AG04449 (cell line): Measurements from ENCODE around the gene NUP42.

ENCODE experiments used
- CTCF ChIA-PET: fragments of 350-600 bp; formaldehyde crosslinking; extraction: SDS; loops from one replicate; lab custom pipeline; 2021; ENCODE audit warnings: antibody characterized with exemption; lab: Yijun Ruan, JAX
- POLR2A ChIA-PET: fragments of 400-600, 350-600 bp; formaldehyde crosslinking; extraction: SDS; loops from one replicate; lab custom pipeline; 2020; ENCODE audit warnings: antibody characterized with exemption, inconsistent platforms; lab: Yijun Ruan, JAX
- DNase-seq: peaks from one replicate; pipeline ENCODE4 v3.0.0-alpha.2; 2010; ENCODE audit warnings: low read depth, low spot score
- H3K4me3 ChIP-seq: 2 replicates; pipeline ENCODE4 v1.5.1; 2011; ENCODE audit warnings: low read depth, mild to moderate bottlenecking, control low read depth, low read length
- TF ChIP-seq, protein P1 (sequence below): IDR thresholded peaks from one replicate; pipeline ENCODE4 v1.5.1; 2011; ENCODE audit warnings: mild to moderate bottlenecking, moderate library complexity, low read length, control low read depth, inconsistent platforms; ENCODE audit not compliant: insufficient read depth; ENCODE audit errors: missing control alignments

The NUP42 gene

DNA sequence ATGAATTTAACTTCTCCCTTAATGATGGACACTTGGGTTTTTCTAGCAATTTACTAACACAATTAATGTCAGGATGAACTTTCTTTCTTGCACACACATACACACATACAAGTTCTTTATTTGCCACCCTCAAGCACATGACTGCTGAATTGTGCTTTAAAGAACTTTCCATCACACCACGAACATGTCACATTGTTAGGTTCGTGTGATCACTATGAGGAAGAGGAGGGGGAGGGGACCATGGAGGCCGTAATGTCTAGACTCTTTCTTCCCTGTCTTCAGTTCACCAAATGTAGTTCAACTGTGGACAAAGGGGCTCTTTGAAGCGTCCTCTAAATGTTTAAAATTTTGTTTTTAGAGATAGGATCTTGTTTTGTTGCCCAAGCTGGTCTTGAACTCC lies 31.0 kb downstream of the NUP42 start:
- no peak for DNase-seq
- POLR2A ChIA-PET: no interaction called here

DNA sequence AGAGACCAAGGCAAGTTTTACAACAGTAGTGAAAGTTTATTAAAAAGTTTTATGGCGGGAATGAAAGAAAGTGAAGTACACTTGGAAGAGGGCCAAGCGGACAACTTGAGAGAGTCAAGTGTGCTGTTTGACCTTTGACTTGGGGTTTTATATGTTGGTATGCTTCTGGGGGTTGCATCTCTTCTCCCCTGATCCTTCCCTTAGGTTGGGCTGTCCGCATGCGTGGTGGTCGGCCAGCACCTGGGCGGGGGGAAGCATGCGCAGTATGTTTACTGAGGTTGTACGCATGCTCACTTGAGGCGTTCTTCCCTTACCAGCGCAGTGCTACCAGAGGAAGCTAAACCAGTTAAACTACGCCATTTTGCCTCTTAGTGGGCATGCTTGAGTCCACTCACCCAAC lies 31.9 kb downstream of the NUP42 start:
- ChIA-PET CTCF (no interaction called here), POLR2A (no interaction called here)
- no peak overlapping the region for H3K4me3 ChIP-seq
- DNase-seq: no peak
- TF ChIP-seq, protein P1, sequence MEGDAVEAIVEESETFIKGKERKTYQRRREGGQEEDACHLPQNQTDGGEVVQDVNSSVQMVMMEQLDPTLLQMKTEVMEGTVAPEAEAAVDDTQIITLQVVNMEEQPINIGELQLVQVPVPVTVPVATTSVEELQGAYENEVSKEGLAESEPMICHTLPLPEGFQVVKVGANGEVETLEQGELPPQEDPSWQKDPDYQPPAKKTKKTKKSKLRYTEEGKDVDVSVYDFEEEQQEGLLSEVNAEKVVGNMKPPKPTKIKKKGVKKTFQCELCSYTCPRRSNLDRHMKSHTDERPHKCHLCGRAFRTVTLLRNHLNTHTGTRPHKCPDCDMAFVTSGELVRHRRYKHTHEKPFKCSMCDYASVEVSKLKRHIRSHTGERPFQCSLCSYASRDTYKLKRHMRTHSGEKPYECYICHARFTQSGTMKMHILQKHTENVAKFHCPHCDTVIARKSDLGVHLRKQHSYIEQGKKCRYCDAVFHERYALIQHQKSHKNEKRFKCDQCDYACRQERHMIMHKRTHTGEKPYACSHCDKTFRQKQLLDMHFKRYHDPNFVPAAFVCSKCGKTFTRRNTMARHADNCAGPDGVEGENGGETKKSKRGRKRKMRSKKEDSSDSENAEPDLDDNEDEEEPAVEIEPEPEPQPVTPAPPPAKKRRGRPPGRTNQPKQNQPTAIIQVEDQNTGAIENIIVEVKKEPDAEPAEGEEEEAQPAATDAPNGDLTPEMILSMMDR: no peak

More for the DNA sequence above, 31.0 kb downstream of the NUP42 start:
- CTCF ChIA-PET: interaction anchor here (1.6 kb wide), 1 partner anchor 59 kb away, joined by 3 read pairs; no protein-coding TSS in a partner anchor
- TF ChIP-seq, protein P1: no peak
- H3K4me3 ChIP-seq: no peak overlapping the region

DNA sequence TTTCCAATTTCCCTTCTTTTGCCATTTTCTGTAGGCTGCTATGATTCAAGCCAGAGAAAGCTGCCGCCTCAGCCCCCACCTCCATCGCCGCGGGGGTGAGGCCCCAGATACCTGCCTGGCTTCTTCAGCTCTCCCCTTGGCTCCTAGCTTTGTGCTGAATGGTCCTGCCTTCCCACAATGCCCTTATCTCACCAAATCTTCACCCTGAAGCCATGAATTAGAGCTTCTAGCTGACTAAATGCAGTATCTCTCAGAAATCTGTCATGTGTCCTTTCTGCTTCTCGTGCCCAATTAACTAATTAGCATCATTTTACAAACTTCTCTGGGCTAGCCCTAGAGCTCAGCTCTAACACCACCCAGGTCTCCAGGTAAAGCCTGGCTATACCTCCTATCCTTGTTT lies 32.6 kb downstream of the NUP42 start:
- TF ChIP-seq, protein P1: no peak
- DNase-seq: no peak
- ChIA-PET POLR2A (interaction anchor here (0.6 kb wide), 1 partner anchor 50 kb away, joined by 3 read pairs; no protein-coding TSS in a partner anchor), CTCF (interaction anchor here (0.6 to 1.5 kb wide), 6 partner anchors 9 to 332 kb away, joined by 3 to 4 read pairs (median 4); no protein-coding TSS in a partner anchor)
- no peak overlapping the region for H3K4me3 ChIP-seq

DNA sequence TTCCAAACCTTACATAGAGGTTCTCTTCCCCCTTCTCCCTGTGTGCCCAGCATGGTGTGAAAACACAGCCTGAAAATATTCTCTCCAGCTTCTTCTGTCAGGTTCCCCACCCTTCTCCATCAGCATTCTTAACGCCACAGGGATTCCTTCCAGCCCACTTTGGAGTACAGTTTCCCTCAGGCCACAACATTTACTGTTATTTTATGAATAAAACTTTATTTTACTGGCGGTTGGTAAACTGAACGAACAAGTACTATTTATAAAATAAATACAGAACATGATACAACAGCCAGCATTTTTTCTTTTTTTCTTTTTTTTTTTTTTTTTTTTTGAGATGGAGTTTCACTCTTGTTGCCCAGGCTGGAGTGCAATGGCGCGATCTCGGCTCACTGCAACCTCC lies 33.1 kb downstream of the NUP42 start:
- ChIA-PET POLR2A (interaction anchor here (0.6 kb wide), 1 partner anchor 49 kb away, joined by 3 read pairs; no protein-coding TSS in a partner anchor), CTCF (interaction anchor here (0.6 to 1.5 kb wide), 6 partner anchors 8 to 332 kb away, joined by 3 to 4 read pairs (median 4); no protein-coding TSS in a partner anchor)
- TF ChIP-seq, protein P1: no peak
- no peak overlapping the region for H3K4me3 ChIP-seq
- DNase-seq: no peak

DNA sequence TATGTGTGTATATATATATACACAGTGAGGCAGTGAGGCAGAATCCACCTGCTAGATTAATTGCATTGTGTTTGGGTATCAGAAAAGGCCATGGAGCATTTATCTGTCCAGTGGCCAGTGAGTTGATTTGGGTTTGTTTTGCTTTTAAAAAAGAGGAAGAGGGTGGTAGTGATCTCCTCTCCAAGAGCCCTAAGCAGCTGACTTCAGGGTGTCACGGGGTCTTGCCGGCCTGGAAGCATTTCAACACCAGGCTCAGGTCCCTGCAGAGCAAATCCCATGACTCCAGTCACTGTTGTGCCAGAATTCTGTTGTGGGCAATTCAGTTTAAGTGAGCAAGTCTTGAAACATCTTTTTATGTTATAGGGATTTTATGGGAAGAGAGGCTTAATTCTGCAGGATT lies 34.2 kb downstream of the NUP42 start:
- TF ChIP-seq, protein P1: no peak
- ChIA-PET POLR2A (no interaction called here), CTCF (no interaction called here)
- no peak overlapping the region for H3K4me3 ChIP-seq
- DNase-seq: no peak

DNA sequence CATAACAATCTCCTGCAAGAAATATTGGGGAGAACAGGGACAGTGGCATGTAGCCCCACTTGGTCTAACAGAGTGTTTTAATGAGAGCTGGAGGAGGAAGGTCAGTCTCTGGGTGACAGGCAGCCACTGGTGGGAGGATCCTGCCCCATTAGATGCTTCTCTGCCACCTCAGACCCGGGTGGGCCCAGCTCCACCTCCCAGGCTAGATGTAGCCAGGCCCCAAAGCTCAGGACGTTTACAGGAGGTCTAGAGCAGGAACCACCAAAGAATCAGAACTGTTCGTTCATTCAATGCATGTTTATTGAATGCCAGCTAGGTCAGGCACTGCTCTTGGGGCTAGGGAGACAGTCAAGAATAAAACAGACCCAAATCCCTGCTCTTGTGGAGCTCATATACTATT lies 36.3 kb downstream of the NUP42 start:
- TF ChIP-seq, protein P1: no peak
- DNase-seq: no peak
- CTCF ChIA-PET: interaction anchor here (1.1 to 1.5 kb wide), 2 partner anchors 9 to 33 kb away, joined by 4 read pairs; no protein-coding TSS in a partner anchor
- H3K4me3 ChIP-seq: no peak overlapping the region
- POLR2A ChIA-PET: no interaction called here
